HepG2 (cell line): Measurements from ENCODE around the gene PRM3. TPM values are rescaled to one million over a fixed set of nuclear protein-coding genes. Genes with fewer than 3 reads are reported as not detected.

ENCODE experiments used
- ARHGAP35 ChIP-seq: sonication (generic); formaldehyde crosslinking; IDR thresholded peaks from 2 replicates; pipeline ENCODE4 v1.9.0; 2022; ENCODE audit warnings: mild to moderate bottlenecking, inconsistent platforms, moderate library complexity, missing genetic modification reagents, borderline replicate concordance
- CBX2 ChIP-seq, 2 experiments: fragments of 200-600 bp in 1 of 2; sonication (generic); formaldehyde crosslinking in 1 of 2; IDR thresholded peaks; 2 replicates each; pipeline versions ENCODE4 v1.7.0 to v1.8.1; 2018 to 2022; ENCODE audit warnings: low read depth in 2 of 2, low read length in 1 of 2, mild to moderate bottlenecking in 1 of 2, missing genetic modification reagents in 1 of 2
- ETV5 ChIP-seq: IDR thresholded peaks from 2 replicates; pipeline ENCODE4 v1.6.1; 2018; ENCODE audit warnings: missing biosample characterization, missing genetic modification reagents, inconsistent platforms, borderline replicate concordance
- HNRNPH1 ChIP-seq: fragments of 200-400 bp; formaldehyde crosslinking; optimal IDR thresholded peaks from 2 replicates; pipeline ENCODE3; 2017; ENCODE audit warnings: mild to moderate bottlenecking, low read depth, low read length
- HNRNPUL1 ChIP-seq: fragments of 200-400 bp; formaldehyde crosslinking; IDR thresholded peaks from 2 replicates; pipeline ENCODE4 v1.6.1; 2017; ENCODE audit warnings: low read depth, mild to moderate bottlenecking, low read length, moderate library complexity
- NBN ChIP-seq: fragments of 450-650 bp; conservative IDR thresholded peaks from 2 replicates; pipeline ENCODE4 v1.6.1; 2017
- NR2C2 ChIP-seq: sonication (generic); formaldehyde crosslinking; IDR thresholded peaks from 2 replicates; pipeline ENCODE4 v1.4.0; 2020; ENCODE audit warnings: missing genetic modification reagents, mild to moderate bottlenecking, moderate library complexity, borderline replicate concordance
- PLRG1 ChIP-seq: fragments of 450-650 bp; conservative IDR thresholded peaks from 2 replicates; pipeline ENCODE4 v1.6.1; 2016
- SATB2 ChIP-seq: sonication (generic); formaldehyde crosslinking; IDR thresholded peaks from 2 replicates; pipeline ENCODE4 v1.5.0; 2020; ENCODE audit warnings: missing genetic modification reagents
- SKI ChIP-seq: fragments of 450-650 bp; IDR thresholded peaks from one replicate; pipeline ENCODE4 v1.6.1; 2018; ENCODE audit warnings: mild to moderate bottlenecking; ENCODE audit not compliant: partially characterized antibody
- SOX13 ChIP-seq, 3 experiments: fragments of 450-650 bp in 1 of 3; sonication (generic) in 1 of 3; formaldehyde crosslinking in 1 of 3; IDR thresholded peaks in 2 of 3; conservative IDR thresholded peaks in 1 of 3; 2 replicates each; pipeline versions ENCODE4 v1.5.0 to v1.6.1; 2016 to 2020; ENCODE audit warnings: antibody characterized with exemption in 1 of 3, mild to moderate bottlenecking in 1 of 3, missing compliant biosample characterization in 1 of 3, missing genetic modification reagents in 1 of 3, moderate library complexity in 1 of 3
- ZBTB7B ChIP-seq: sonication (generic); formaldehyde crosslinking; IDR thresholded peaks from 2 replicates; pipeline ENCODE4 v1.4.0; 2020; ENCODE audit warnings: missing genetic modification reagents
- ZMAT3 ChIP-seq: sonication (generic); formaldehyde crosslinking; conservative IDR thresholded peaks from 2 replicates; pipeline ENCODE4 v1.7.0; 2021; ENCODE audit warnings: missing genetic modification reagents
- ZNF180 ChIP-seq: sonication (generic); formaldehyde crosslinking; IDR thresholded peaks from 2 replicates; pipeline ENCODE4 v1.4.0; 2020; ENCODE audit warnings: low read depth, missing genetic modification reagents, borderline replicate concordance
- ZNF20 ChIP-seq: sonication (generic); formaldehyde crosslinking; IDR thresholded peaks from 2 replicates; pipeline ENCODE4 v1.4.0; 2020; ENCODE audit warnings: mild to moderate bottlenecking, moderate library complexity, missing genetic modification reagents
- ZNF225 ChIP-seq: sonication (generic); formaldehyde crosslinking; IDR thresholded peaks from 2 replicates; pipeline ENCODE4 v1.4.0; 2020; ENCODE audit warnings: mild to moderate bottlenecking, missing genetic modification reagents
- ZNF30 ChIP-seq: sonication (generic); formaldehyde crosslinking; IDR thresholded peaks from 2 replicates; pipeline ENCODE4 v1.5.0; 2020; ENCODE audit warnings: mild to moderate bottlenecking, missing genetic modification reagents
- ZNF335 ChIP-seq: sonication (generic); formaldehyde crosslinking; IDR thresholded peaks from 2 replicates; pipeline ENCODE4 v1.4.0; 2020; ENCODE audit warnings: missing genetic modification reagents
- ZNF33A ChIP-seq: sonication (generic); formaldehyde crosslinking; IDR thresholded peaks from 2 replicates; pipeline ENCODE4 v1.5.1; 2020; ENCODE audit warnings: missing genetic modification reagents, mild to moderate bottlenecking, moderate library complexity, borderline replicate concordance
- ZNF552 ChIP-seq: sonication (generic); formaldehyde crosslinking; IDR thresholded peaks from 2 replicates; pipeline ENCODE4 v1.9.0; 2022; ENCODE audit warnings: missing genetic modification reagents, mild to moderate bottlenecking, borderline replicate concordance
- ZSCAN21 ChIP-seq: sonication (generic); formaldehyde crosslinking; IDR thresholded peaks from 2 replicates; pipeline ENCODE4 v1.8.0; 2022; ENCODE audit warnings: mild to moderate bottlenecking, missing genetic modification reagents, moderate library complexity, borderline replicate concordance
- polyA plus RNA-seq, 8 experiments: library from polyadenylated mRNA; depleted of rRNA in 3 of 8; stranded (reverse) in 7 of 8; unstranded in 1 of 8; fragments of >200 nt; fragmentation: Illumina TruSeq in 4 of 8; extraction: Trizol in 4 of 8; gene quantifications; 2 replicates each; pipeline versions ENCODE4 v1.2.1 to v1.2.3, GENCODE V29; 2011 to 2016; ENCODE audit warnings: low read depth in 4 of 8, missing spikeins in 1 of 8, mixed read lengths in 1 of 8; ENCODE audit not compliant: insufficient read depth in 1 of 8
- total RNA-seq, 5 experiments: library from RNA; depleted of rRNA; stranded (reverse); fragments of >200 nt; fragmentation: Illumina TruSeq; extraction: Trizol; gene quantifications; 2 replicates each; pipeline ENCODE4 v1.2.3, GENCODE V29; 2016; ENCODE audit warnings: low read depth in 1 of 5
- TF ChIP-seq, protein P1 (sequence below): sonication (generic); formaldehyde crosslinking; conservative IDR thresholded peaks from 2 replicates; pipeline ENCODE4 v1.5.0; 2020; ENCODE audit warnings: missing genetic modification reagents
- TF ChIP-seq, protein P2 (sequence below): sonication (generic); formaldehyde crosslinking; IDR thresholded peaks from 2 replicates; pipeline ENCODE4 v1.4.0; 2020; ENCODE audit warnings: missing genetic modification reagents
- TF ChIP-seq, protein P3 (sequence below): sonication (generic); formaldehyde crosslinking; IDR thresholded peaks from 2 replicates; pipeline ENCODE4 v1.8.1; 2023; ENCODE audit warnings: mild to moderate bottlenecking, missing genetic modification reagents
- TF ChIP-seq, protein P4 (sequence below): sonication (generic); formaldehyde crosslinking; IDR thresholded peaks from 2 replicates; pipeline ENCODE4 v1.4.0; 2020; ENCODE audit warnings: mild to moderate bottlenecking, missing genetic modification reagents

PRM3 gene
- total and polyA plus RNA-seq, 2 of the 13 experiments (the other 11 are each of a cell fraction or from before 2014, with no cell fraction given), result not detected

DNA sequence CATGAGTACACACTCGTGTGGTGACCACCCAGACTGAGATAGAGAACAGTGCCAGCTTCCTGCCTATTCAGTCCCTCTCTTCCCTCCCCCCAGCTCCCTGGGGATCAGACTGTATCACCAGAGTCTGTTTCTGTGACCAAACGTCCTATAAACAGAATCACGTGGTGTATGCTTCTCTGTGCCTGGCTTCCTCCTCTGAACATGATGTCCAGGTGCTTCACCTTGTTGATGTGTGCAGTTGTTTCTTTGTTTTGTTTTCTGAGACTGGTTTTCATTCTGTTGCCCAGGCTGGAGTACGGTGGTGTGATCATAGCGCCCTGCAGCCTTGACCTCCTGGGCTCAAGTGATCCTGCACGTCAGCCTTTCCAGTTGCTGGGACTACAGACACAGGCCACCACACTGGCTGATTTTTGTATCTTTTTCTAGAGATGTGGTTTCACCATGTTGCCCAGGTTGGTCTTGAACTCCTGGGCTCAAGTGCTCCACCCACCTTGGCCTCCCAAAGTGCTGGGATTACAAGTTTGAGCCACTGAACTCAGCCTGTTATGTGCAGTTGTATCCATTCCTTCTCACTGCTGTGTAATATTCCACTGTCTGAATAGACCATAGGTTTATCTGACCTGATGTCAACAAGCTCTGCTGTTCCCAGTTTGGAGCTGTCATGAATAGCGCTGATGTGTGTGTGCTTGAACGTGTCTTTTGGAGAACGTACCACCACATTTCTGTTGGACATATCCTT, 36.6 kb upstream of the PRM3 start (continued):
- no peak for TF ChIP-seq ZBTB7B (CRISPR knock-in tag)
- TF ChIP-seq ETV5 (CRISPR knock-in tag), result peak; percentile 68; the same call in 1 of the 2 replicates
- no peak; the same call in 1 of the 2 replicates for TF ChIP-seq ZSCAN21
- TF ChIP-seq ZNF335 (CRISPR knock-in tag), result no peak
- no peak for TF ChIP-seq PLRG1
- TF ChIP-seq, protein P1, sequence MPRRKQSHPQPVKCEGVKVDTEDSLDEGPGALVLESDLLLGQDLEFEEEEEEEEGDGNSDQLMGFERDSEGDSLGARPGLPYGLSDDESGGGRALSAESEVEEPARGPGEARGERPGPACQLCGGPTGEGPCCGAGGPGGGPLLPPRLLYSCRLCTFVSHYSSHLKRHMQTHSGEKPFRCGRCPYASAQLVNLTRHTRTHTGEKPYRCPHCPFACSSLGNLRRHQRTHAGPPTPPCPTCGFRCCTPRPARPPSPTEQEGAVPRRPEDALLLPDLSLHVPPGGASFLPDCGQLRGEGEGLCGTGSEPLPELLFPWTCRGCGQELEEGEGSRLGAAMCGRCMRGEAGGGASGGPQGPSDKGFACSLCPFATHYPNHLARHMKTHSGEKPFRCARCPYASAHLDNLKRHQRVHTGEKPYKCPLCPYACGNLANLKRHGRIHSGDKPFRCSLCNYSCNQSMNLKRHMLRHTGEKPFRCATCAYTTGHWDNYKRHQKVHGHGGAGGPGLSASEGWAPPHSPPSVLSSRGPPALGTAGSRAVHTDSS (CRISPR knock-in tag), result no peak
- TF ChIP-seq NBN, result no peak
- no peak for TF ChIP-seq ZNF180
- peak; percentile 68; the same call in 1 of the 2 replicates for TF ChIP-seq SOX13 (IDR thresholded peaks at IDR 0.05)
- TF ChIP-seq SOX13 (CRISPR knock-in tag; conservative IDR thresholded peaks at IDR 0.05 in 1 of 2, IDR thresholded peaks at IDR 0.05 in 1 of 2), result peak in 1 of 2 experiments; percentile 83; a peak in 2 of 4 replicates
- TF ChIP-seq CBX2 (IDR thresholded peaks at IDR 0.05; ENCODE audit: low read depth, low read length), result no peak
- TF ChIP-seq CBX2 (CRISPR knock-in tag; IDR thresholded peaks at IDR 0.05; ENCODE audit: low read depth), result peak; percentile 82; the same call in 1 of the 2 replicates
- no peak for TF ChIP-seq SATB2 (CRISPR knock-in tag)
- no peak for TF ChIP-seq ZNF20 (CRISPR knock-in tag)
- no peak for TF ChIP-seq ARHGAP35 (CRISPR knock-in tag)
- no peak for TF ChIP-seq ZNF30
- peak; percentile 56; the same call in 1 of the 2 replicates for TF ChIP-seq ZMAT3
- TF ChIP-seq HNRNPUL1, result no peak
- no peak for TF ChIP-seq ZNF225 (CRISPR knock-in tag)
- peak; percentile 20 for TF ChIP-seq HNRNPH1
- TF ChIP-seq, protein P2, sequence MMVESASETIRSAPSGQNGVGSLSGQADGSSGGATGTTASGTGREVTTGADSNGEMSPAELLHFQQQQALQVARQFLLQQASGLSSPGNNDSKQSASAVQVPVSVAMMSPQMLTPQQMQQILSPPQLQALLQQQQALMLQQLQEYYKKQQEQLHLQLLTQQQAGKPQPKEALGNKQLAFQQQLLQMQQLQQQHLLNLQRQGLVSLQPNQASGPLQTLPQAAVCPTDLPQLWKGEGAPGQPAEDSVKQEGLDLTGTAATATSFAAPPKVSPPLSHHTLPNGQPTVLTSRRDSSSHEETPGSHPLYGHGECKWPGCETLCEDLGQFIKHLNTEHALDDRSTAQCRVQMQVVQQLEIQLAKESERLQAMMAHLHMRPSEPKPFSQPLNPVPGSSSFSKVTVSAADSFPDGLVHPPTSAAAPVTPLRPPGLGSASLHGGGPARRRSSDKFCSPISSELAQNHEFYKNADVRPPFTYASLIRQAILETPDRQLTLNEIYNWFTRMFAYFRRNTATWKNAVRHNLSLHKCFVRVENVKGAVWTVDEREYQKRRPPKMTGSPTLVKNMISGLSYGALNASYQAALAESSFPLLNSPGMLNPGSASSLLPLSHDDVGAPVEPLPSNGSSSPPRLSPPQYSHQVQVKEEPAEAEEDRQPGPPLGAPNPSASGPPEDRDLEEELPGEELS, result peak; percentile 98
- TF ChIP-seq NR2C2 (CRISPR knock-in tag), result peak; percentile 62
- TF ChIP-seq SKI, result peak; percentile 91
- TF ChIP-seq ZNF33A (CRISPR knock-in tag), result no peak; the same call in 1 of the 2 replicates
- TF ChIP-seq, protein P3, sequence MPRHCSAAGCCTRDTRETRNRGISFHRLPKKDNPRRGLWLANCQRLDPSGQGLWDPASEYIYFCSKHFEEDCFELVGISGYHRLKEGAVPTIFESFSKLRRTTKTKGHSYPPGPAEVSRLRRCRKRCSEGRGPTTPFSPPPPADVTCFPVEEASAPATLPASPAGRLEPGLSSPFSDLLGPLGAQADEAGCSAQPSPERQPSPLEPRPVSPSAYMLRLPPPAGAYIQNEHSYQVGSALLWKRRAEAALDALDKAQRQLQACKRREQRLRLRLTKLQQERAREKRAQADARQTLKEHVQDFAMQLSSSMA (CRISPR knock-in tag), result no peak
- peak; percentile 61; the same call in 1 of the 2 replicates for TF ChIP-seq ZNF552 (CRISPR knock-in tag)
- TF ChIP-seq, protein P4, sequence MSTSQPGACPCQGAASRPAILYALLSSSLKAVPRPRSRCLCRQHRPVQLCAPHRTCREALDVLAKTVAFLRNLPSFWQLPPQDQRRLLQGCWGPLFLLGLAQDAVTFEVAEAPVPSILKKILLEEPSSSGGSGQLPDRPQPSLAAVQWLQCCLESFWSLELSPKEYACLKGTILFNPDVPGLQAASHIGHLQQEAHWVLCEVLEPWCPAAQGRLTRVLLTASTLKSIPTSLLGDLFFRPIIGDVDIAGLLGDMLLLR (CRISPR knock-in tag), result no peak
